ENCODE results near the gene CD22.
A peak's percentile ranks its signal among the peaks of the same experiment; 100 is the strongest.
"Not testable (repeated sequence)": the region's sequence is repeated elsewhere in the genome, so short reads cannot be mapped to it uniquely, and the experiment has no call there.

The CD22 gene

DNA sequence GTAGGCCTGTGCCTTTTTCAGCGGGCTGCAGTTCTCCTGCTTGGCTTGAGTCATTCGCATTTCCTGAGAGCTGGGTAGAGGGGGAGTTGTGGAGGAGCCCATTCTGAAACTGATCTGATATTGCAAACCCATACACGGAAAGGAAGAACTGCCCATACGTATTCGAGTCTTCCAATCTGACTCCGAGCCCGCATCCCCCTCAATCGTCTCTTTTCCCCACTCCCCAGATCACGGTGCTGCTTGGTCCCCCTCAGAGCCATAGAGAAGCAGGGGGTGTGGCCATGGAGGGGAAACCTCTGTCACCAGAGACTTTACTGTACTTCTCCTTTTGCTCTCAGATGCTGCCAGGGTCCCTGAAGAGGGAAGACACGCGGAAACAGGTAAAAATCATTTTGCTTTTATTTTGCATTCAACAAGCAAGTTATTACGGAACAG, at the start of gene CD22:
TSS of gene CD22 (plus strand) at position 337 of the 435 bp plus-strand sequence. CDS start 2,854 bp downstream, outside the sequence.
- DNase-seq, result no peak

DNA sequence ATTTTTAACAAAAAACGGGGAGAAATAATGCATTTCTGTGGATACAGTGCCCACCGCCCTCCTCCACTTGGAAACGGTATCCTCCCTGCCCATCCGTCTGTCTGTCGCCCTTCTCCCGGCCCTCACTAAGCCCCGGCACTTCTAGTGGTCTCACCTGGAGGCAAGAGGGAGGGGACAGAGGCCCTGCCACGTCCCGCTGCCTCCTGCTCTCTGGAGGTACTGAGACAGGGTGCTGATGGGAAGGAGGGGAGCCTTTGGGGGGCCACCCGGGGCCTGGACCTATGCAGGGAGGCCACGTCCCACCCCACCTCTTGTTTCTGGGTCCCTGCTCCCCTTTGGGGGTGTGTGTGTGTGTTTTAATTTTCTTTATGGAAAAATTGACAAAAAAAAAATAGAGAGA, 49.6 kb upstream of the CD22 start:
- DNase-seq, result no peak

GRCh38 chr19:35279985-35280821, 48.8 kb upstream of the CD22 start:
- no peak for DNase-seq

- no peak for DNase-seq
Measured at GRCh38 chr19:35281303-35281702, 47.7 kb upstream of the CD22 start.

DNA sequence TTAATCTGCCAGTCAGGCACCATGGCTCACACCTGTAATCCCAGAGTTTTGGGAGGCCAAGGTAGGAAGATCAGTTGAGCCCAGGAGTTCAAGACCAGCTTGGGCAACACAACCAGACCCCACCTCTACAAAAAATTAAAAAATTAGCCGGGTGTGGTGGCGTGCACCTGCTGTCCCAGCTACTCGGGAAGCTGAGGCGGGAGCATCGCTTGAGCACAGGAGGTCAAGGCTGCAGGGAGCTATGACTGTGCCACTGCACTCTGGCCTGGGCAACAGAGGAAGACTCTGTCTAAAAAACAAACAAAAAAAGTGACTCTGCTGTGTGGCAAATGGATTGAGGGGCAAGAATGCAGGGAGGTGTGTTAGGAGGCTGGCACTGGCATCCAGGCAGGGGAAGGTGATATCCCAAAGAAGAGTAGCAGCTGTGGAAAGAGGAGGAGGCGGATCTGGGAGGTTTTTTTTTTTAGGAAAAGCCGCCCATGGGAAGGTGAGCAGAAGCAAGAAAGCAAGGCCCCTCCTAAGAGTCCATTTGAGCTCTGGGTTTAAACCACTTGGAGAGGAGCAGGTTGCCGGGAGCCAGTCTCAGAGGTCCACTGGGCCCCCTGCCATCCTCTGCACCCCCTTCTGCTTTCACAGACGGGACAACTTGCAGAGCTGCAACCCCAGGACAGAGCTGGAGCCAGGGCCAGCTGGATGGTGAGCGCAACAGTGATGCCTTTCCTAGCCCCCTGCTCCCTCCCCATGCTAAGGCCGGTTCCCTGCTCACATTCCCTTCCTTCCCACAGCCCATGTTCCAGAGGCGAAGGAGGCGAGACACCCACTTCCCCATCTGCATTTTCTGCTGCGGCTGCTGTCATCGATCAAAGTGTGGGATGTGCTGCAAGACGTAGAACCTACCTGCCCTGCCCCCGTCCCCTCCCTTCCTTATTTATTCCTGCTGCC, 44.6 kb upstream of the CD22 start:
- no peak for DNase-seq

GRCh38 chr19:35285095-35285449, 43.9 kb upstream of the CD22 start:
- DNase-seq, result no peak

DNA sequence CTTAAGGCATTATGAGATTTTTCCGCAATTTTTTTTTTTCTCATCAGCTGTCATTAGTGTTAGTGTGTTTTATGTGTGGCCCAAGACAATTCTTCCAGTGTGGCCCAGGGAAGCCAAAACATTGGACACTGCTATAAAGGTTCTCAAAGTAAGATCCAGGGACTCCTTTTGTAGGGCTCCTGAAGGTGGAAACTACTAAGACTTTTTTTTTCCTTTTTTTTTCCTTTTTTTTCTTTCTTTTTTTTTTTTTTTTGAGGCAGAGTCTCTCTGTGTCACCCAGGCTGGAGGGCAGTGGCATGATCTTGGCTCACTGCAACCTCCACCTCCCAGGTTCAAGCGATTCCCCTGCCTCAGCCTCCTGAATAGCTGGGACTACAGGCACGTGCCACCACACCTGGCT, 43.5 kb upstream of the CD22 start:
- DNase-seq, result not testable (repeated sequence)

GRCh38 chr19:35286101-35286500, 42.9 kb upstream of the CD22 start:
- DNase-seq, result not testable (repeated sequence)

DNA sequence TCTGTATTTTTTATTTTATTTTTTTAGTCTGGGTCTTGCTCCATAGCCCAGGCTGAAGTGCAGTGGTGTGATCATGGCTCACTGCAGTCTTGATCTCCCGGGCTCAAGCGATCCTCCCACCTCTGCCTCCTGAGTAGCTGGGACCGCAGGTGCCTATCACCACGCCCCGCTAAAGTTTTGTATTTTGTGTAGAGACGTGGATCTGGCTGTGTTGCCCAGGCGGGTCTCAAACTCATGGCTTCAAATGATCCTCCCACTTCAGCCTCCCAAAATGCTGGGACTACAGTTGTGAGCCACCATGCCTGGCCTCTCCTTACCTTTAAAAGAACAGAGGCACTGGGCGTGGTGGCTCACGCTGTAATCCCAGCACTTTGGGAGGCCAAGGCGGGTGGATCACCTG, 41.3 kb upstream of the CD22 start:
- DNase-seq, result no peak

DNA sequence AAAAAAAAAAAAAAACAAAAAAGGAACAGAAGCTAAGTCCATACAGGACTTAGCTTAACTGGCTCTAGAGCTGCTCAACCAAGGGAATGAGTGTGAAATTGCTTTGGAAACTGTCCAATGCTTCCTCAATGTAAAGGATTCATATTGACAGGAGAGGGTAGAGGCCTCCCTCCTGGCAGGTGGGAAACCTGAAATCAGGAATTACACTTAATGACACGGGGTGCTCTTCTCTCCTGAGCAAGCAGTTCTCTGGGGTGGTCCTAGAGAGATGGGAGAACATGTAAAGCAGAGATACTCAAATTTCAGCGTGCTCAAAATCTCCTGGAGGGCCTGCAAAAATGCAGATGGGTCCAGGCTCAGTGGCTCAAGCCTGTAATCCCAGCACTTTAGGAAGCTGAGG, 40.7 kb upstream of the CD22 start:
- DNase-seq, result no peak

- DNase-seq, result no peak
Measured at GRCh38 chr19:35288906-35289305, 40.1 kb upstream of the CD22 start.

GRCh38 chr19:35290381-35291127, 38.4 kb upstream of the CD22 start:
- no peak for DNase-seq

DNA sequence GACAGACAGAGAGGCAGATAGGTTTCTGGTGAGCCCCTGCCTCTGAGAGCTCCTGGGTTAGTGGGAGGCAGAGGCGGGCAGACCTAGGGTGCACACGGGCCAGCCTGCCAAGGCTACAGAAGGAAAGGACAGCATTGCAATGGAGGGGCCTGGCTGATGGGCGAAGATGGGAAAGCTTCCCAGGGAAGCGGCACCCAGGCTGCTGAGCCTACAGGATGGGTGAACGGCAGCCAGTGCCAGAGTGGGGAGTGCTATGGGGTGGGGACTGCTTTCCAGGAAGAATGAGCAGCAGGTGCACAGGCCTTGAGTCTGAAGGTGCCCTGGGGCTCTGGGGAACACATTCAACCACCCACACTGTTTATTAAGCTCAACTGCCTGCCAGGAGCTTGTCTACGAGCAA, 37.7 kb upstream of the CD22 start:
- DNase-seq, result no peak

DNA sequence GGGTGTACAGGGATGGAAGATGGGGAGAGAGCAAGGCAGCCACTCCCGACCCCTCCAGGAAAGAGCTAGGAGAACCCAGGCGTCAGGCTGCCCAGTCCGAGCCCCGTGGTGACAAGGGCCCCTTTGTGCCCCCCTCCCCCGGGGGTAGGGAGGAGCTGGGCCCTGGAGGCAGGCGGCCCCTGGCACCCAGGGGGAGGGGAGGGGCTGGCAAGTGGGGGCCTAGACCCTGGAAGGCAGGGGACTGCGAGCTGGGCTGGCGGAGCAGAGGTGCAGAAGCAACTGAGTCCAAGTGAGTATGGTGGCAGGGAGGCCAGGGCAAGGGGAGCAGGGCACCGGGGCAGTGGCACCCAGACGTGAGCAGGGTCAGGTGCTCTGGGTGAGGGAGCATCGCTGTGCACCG, 37.1 kb upstream of the CD22 start, which contains the start of gene MAG:
TSS of gene MAG (plus strand) at position 246 of the 400 bp plus-strand sequence. CDS start 3,248 bp downstream, outside the sequence.
- no peak for DNase-seq

GRCh38 chr19:35292421-35293362, 36.3 kb upstream of the CD22 start:
- DNase-seq, result no peak

GRCh38 chr19:35293363-35293739, 35.6 kb upstream of the CD22 start:
- no peak for DNase-seq

DNA sequence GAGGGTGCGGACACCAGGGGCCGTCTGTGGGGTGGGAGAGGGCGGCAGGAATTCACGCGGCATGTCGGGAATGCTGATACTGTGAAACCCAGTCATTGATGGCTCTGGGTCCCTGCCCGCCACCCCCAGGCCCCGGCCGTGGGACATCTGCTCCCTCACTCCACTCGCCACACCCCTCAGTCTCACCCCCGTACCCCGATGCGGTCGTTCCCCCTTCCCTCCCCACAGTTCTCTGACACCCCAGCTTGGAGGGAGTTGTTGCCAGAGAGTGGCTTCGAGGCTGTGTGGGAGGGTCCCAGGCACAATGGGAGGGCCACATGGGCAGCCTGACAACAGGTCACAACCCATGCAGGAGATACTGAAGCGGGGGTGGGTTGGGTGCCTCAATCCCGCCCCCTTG, 35.2 kb upstream of the CD22 start:
- DNase-seq, result no peak

DNA sequence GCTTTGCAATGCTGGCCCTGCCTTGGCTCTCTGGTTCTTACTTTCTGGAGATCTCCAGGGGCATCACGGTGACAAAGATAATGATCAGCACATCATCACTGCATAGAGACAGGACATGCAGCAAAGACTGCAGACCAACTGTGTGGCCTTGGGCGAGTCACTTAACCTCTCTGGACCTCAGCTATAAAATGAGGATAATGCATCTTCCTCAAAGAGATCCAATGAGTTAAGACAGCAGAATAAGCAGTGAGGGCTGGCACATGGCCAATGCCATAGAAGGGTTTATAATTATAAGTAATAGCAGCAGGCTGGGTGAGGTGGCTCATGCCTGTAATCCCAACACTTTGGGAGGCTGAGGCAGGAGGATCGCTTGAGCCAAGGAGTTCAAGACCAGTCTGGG, 34.7 kb upstream of the CD22 start:
- DNase-seq, result no peak

GRCh38 chr19:35294859-35295791, 33.9 kb upstream of the CD22 start:
- DNase-seq, result no peak

- DNase-seq, result peak; percentile 34
Measured at GRCh38 chr19:35295792-35296462, 33.1 kb upstream of the CD22 start.
